HCT116 (cell line): ENCODE results near the gene CHST10. TPM values are rescaled to one million over a fixed set of nuclear protein-coding genes. Genes with fewer than 3 reads are reported as not detected.

Experiments used
- ATAC-seq: fragments of 200-7000 bp; cut with Tn5 transposase; 2 replicates; pipeline ENCODE4 v1.9.1; 2020; ENCODE audit warnings: mild to moderate bottlenecking, moderate library complexity
- BruUV-seq: library from RNA; stranded (reverse); fragments of 400-500 nt; replicated peaks from 2 replicates; lab custom pipeline; 2021; lab: Mats Ljungman, UMichigan
- CTCF ChIA-PET: fragments of 300-600 bp; sonication (Branson Sonifier 250); formaldehyde crosslinking; loops from one replicate; lab custom pipeline; 2021; ENCODE audit warnings: antibody characterized with exemption; lab: Charles Lee
- POLR2A ChIA-PET: fragments of 300-600, 350-600 bp; sonication (Branson Sonifier 250); formaldehyde crosslinking; loops from one replicate; lab custom pipeline; 2021; ENCODE audit warnings: antibody characterized with exemption; lab: Charles Lee
- RAD21 ChIA-PET, 2 experiments: fragments of 300-600 bp; sonication (Branson Sonifier 250); formaldehyde crosslinking; loops; one replicate each; lab custom pipeline; 2023; ENCODE audit warnings: low total read pairs in 2 of 2; ENCODE audit not compliant: uncharacterized antibody in 2 of 2, unreplicated experiment in 2 of 2, low non-redundant PET in 1 of 2; lab: Charles Lee
- DNase-seq: peaks from one replicate; pipeline ENCODE4 v3.0.0-alpha.2; 2010; ENCODE audit warnings: low read depth, low spot score
- H2AFZ ChIP-seq: fragments of 200-600 bp; shearing (Covaris generic), sonication (generic); 2 replicates; pipeline ENCODE4 v1.6.1; 2017; ENCODE audit warnings: low read depth, mixed run types, mixed read lengths, antibody characterized with exemption, low read length; ENCODE audit not compliant: poor library complexity, severe bottlenecking
- H3K27ac ChIP-seq: 2 replicates; pipeline ENCODE4 v1.5.1; 2012; ENCODE audit warnings: low read depth, low read length
- H3K27me3 ChIP-seq: fragments of 200-600 bp; sonication (generic); 2 replicates; pipeline ENCODE4 v1.6.1; 2016; ENCODE audit warnings: mixed run types, low read length, mixed read lengths; ENCODE audit not compliant: insufficient read depth
- H3K36me3 ChIP-seq, 2 experiments: fragments of 200-500 bp in 1 of 2; fragments of 200-600 bp in 1 of 2; sonication (Bioruptor generic) in 1 of 2; sonication (generic) in 1 of 2; 2 replicates each; pipeline versions ENCODE4 v1.5.1 to v1.6.1; 2014 to 2016; ENCODE audit warnings: low read length in 2 of 2, inconsistent platforms in 1 of 2, mixed read lengths in 1 of 2, mixed run types in 1 of 2; ENCODE audit not compliant: insufficient read depth in 2 of 2, control insufficient read depth in 1 of 2
- H3K4me1 ChIP-seq, 2 experiments: fragments of 200-600 bp in 1 of 2; sonication (generic) in 1 of 2; 2 replicates each; pipeline versions ENCODE4 v1.5.1 to v1.6.1; 2012 to 2017; ENCODE audit warnings: low read length in 2 of 2, inconsistent platforms in 1 of 2, mild to moderate bottlenecking in 1 of 2, mixed read lengths in 1 of 2, mixed run types in 1 of 2, moderate library complexity in 1 of 2; ENCODE audit not compliant: insufficient read depth in 2 of 2, control insufficient read depth in 1 of 2
- H3K4me2 ChIP-seq: fragments of 200-600 bp; sonication (generic); 2 replicates; pipeline ENCODE4 v1.6.1; 2017; ENCODE audit warnings: mixed run types, low read length, mixed read lengths
- H3K4me3 ChIP-seq, 2 experiments: fragments of 200-600 bp in 1 of 2; sonication (generic) in 1 of 2; replicated peaks in 1 of 2; 2 replicates each; pipeline ENCODE4 v1.5.1; 2011 to 2016; ENCODE audit warnings: low read length in 2 of 2, control low read depth in 1 of 2, low read depth in 1 of 2, mild to moderate bottlenecking in 1 of 2, mixed read lengths in 1 of 2, mixed run types in 1 of 2
- H3K79me2 ChIP-seq: fragments of 200-600 bp; sonication (generic); 2 replicates; pipeline ENCODE4 v1.6.1; 2017; ENCODE audit warnings: mild to moderate bottlenecking, mixed run types, low read length, moderate library complexity, mixed read lengths; ENCODE audit not compliant: insufficient read depth
- H3K9ac ChIP-seq: fragments of 200-600 bp; sonication (generic); 2 replicates; pipeline ENCODE4 v1.6.1; 2016; ENCODE audit warnings: low read length, mixed read lengths
- H3K9me2 ChIP-seq: fragments of 200-600 bp; sonication (generic), shearing (Covaris generic); 2 replicates; pipeline ENCODE4 v1.6.1; 2017; ENCODE audit warnings: mixed run types, mild to moderate bottlenecking, moderate library complexity; ENCODE audit not compliant: insufficient read depth
- H3K9me3 ChIP-seq, 2 experiments: fragments of 200-500 bp in 1 of 2; fragments of 200-600 bp in 1 of 2; sonication (Bioruptor generic) in 1 of 2; sonication (generic) in 1 of 2; 2 replicates each; pipeline ENCODE4 v1.6.1; 2014 to 2017; ENCODE audit warnings: low read length in 2 of 2, mixed read lengths in 2 of 2, inconsistent platforms in 1 of 2, low read depth in 1 of 2, mild to moderate bottlenecking in 1 of 2, mixed run types in 1 of 2, moderate library complexity in 1 of 2; ENCODE audit not compliant: control insufficient read depth in 1 of 2, insufficient read depth in 1 of 2
- H4K20me1 ChIP-seq: fragments of 200-600 bp; sonication (generic), shearing (Covaris generic); 2 replicates; pipeline ENCODE4 v1.6.1; 2017; ENCODE audit warnings: mixed run types, mild to moderate bottlenecking, moderate library complexity; ENCODE audit not compliant: insufficient read depth
- ATF3 ChIP-seq: IDR thresholded peaks from 2 replicates; pipeline ENCODE4 v1.6.1; 2012
- CBX3 ChIP-seq: IDR thresholded peaks from 2 replicates; pipeline ENCODE4 v1.6.1; 2012; ENCODE audit warnings: low read depth
- EGR1 ChIP-seq: IDR thresholded peaks from 2 replicates; pipeline ENCODE4 v1.6.1; 2012; ENCODE audit warnings: low read depth
- ELF1 ChIP-seq: IDR thresholded peaks from 2 replicates; pipeline ENCODE4 v1.6.1; 2012; ENCODE audit warnings: low read depth, borderline replicate concordance
- EZH2phosphoT487 ChIP-seq: fragments of 200-600 bp; IDR thresholded peaks from 2 replicates; pipeline ENCODE4 v1.6.1; 2018; ENCODE audit warnings: antibody characterized with exemption, borderline replicate concordance
- FOSL1 ChIP-seq: IDR thresholded peaks from 2 replicates; pipeline ENCODE4 v1.6.1; 2012; ENCODE audit warnings: low read depth
- POLR2A ChIP-seq: IDR thresholded peaks from 2 replicates; pipeline ENCODE4 v1.7.0; 2011; ENCODE audit warnings: borderline replicate concordance; ENCODE audit not compliant: insufficient read depth, insufficient read length; ENCODE audit errors: extremely low read depth
- POLR2AphosphoS5 ChIP-seq: IDR thresholded peaks from 2 replicates; pipeline ENCODE4 v1.6.1; 2011; ENCODE audit warnings: mild to moderate bottlenecking, low read depth, low read length, moderate library complexity
- RAD21 ChIP-seq: IDR thresholded peaks from 2 replicates; pipeline ENCODE4 v1.6.1; 2012; ENCODE audit warnings: low read depth, mild to moderate bottlenecking
- SIN3A ChIP-seq: IDR thresholded peaks from 2 replicates; pipeline ENCODE4 v1.6.1; 2012; ENCODE audit warnings: low read depth
- SP1 ChIP-seq: IDR thresholded peaks from 2 replicates; pipeline ENCODE4 v1.6.1; 2012; ENCODE audit warnings: low read depth
- SRF ChIP-seq: IDR thresholded peaks from 2 replicates; pipeline ENCODE4 v1.6.1; 2012; ENCODE audit warnings: low read depth
- YY1 ChIP-seq: IDR thresholded peaks from 2 replicates; pipeline ENCODE4 v1.6.1; 2011; ENCODE audit warnings: low read length, low read depth, moderate library complexity, mild to moderate bottlenecking; ENCODE audit not compliant: insufficient replicate concordance; ENCODE audit errors: extremely low read depth
- ZFX ChIP-seq: fragments of 450-650 bp; IDR thresholded peaks from 2 replicates; pipeline ENCODE4 v1.6.1; 2017
- ZNF274 ChIP-seq: fragments of 200-500 bp; sonication (Bioruptor generic); IDR thresholded peaks from 2 replicates; pipeline ENCODE4 v1.6.1; 2014; ENCODE audit warnings: mild to moderate bottlenecking, low read depth, low read length, inconsistent platforms
- intact Hi-C: fragments of 100-400 bp; cut with micrococcal nuclease; formaldehyde crosslinking; loops from 2 replicates; pipeline ENCODE4 v1.10.0; 2022
- total RNA-seq: library from RNA; stranded (reverse); gene quantifications from one replicate; pipeline ENCODE4 v1.2.1, GENCODE V29; 2021; ENCODE audit not compliant: unreplicated experiment
- TF ChIP-seq, protein P1 (sequence below): IDR thresholded peaks from 2 replicates; pipeline ENCODE4 v1.6.1; 2012
- TF ChIP-seq, protein P2 (sequence below): IDR thresholded peaks from 2 replicates; pipeline ENCODE4 v1.6.1; 2012; ENCODE audit warnings: low read depth

Gene CHST10
- total RNA-seq, 1 experiment from 2014 or later = 0.27 TPM

GRCh38 chr2:100426384-100426720, 8.9 kb upstream of the CHST10 start:
- H3K27ac ChIP-seq = no peak overlapping the region
- TF ChIP-seq RAD21 (no peak), CBX3 (no peak), EGR1 (no peak), POLR2AphosphoS5 (no peak)
- ChIA-PET CTCF (no interaction called here), POLR2A (no interaction called here), RAD21 (no interaction called here)
- no TSS peak for BruUV-seq
- DNase-seq = no peak
- no peaks in the 10 kb centered on the region for H3K36me3 ChIP-seq
- H3K4me2 ChIP-seq = no peak overlapping the region
- peaks cover 0 to 3% of the 10 kb centered on the region in 2 experiments; a peak in 1 of 4 replicates for H3K9me3 ChIP-seq
- no peak for ATAC-seq
- no peaks in the 10 kb centered on the region for H3K27me3 ChIP-seq
- no peaks in the 10 kb centered on the region; the same call in 1 of the 2 replicates for H4K20me1 ChIP-seq
- H3K9me2 ChIP-seq = no peaks in the 10 kb centered on the region
- H3K9ac ChIP-seq = no peak overlapping the region
- no peak overlapping the region for H3K4me3 ChIP-seq
- no peak overlapping the region for H2AFZ ChIP-seq
- no peaks in the 10 kb centered on the region; a peak in 1 of 4 replicates for H3K4me1 ChIP-seq
- no peaks in the 10 kb centered on the region for H3K79me2 ChIP-seq
- intact Hi-C loops = loop anchor here (10.0 kb wide), 1 partner anchor 558 kb away; no protein-coding TSS in a partner anchor

GRCh38 chr2:100425573-100426383, 8.3 kb upstream of the CHST10 start:
- no peaks in the 10 kb centered on the region for H3K9me3 ChIP-seq
- H3K9ac ChIP-seq = no peak overlapping the region
- POLR2A ChIA-PET = no interaction called here
- ATAC-seq = no peak
- no peak overlapping the region for H3K4me2 ChIP-seq
- no TSS peak for BruUV-seq
- no peaks in the 10 kb centered on the region for H3K79me2 ChIP-seq
- CTCF ChIA-PET = no interaction called here
- no peak overlapping the region for H3K27ac ChIP-seq
- no peak overlapping the region for H2AFZ ChIP-seq
- H3K27me3 ChIP-seq = no peaks in the 10 kb centered on the region
- RAD21 ChIA-PET = no interaction called here
- no peaks in the 10 kb centered on the region; a peak in 1 of 4 replicates for H3K4me1 ChIP-seq
- no peaks in the 10 kb centered on the region; the same call in 1 of the 2 replicates for H4K20me1 ChIP-seq
- DNase-seq = no peak
- intact Hi-C loops = loop anchor here (10.0 kb wide), 1 partner anchor 559 kb away; no protein-coding TSS in a partner anchor
- H3K36me3 ChIP-seq = no peaks in the 10 kb centered on the region
- H3K4me3 ChIP-seq = no peak overlapping the region
- H3K9me2 ChIP-seq = no peaks in the 10 kb centered on the region
- TF ChIP-seq SP1 (no peak), YY1 (no peak), ZNF274 (no peak), SIN3A (no peak), ZFX (no peak), ATF3 (no peak), FOSL1 (no peak), ELF1 (no peak), POLR2AphosphoS5 (no peak), EGR1 (no peak), EZH2phosphoT487 (no peak), SRF (no peak), RAD21 (no peak), POLR2A (no peak)
- TF ChIP-seq, protein P1, sequence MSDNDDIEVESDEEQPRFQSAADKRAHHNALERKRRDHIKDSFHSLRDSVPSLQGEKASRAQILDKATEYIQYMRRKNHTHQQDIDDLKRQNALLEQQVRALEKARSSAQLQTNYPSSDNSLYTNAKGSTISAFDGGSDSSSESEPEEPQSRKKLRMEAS = no peak
- TF ChIP-seq, protein P2, sequence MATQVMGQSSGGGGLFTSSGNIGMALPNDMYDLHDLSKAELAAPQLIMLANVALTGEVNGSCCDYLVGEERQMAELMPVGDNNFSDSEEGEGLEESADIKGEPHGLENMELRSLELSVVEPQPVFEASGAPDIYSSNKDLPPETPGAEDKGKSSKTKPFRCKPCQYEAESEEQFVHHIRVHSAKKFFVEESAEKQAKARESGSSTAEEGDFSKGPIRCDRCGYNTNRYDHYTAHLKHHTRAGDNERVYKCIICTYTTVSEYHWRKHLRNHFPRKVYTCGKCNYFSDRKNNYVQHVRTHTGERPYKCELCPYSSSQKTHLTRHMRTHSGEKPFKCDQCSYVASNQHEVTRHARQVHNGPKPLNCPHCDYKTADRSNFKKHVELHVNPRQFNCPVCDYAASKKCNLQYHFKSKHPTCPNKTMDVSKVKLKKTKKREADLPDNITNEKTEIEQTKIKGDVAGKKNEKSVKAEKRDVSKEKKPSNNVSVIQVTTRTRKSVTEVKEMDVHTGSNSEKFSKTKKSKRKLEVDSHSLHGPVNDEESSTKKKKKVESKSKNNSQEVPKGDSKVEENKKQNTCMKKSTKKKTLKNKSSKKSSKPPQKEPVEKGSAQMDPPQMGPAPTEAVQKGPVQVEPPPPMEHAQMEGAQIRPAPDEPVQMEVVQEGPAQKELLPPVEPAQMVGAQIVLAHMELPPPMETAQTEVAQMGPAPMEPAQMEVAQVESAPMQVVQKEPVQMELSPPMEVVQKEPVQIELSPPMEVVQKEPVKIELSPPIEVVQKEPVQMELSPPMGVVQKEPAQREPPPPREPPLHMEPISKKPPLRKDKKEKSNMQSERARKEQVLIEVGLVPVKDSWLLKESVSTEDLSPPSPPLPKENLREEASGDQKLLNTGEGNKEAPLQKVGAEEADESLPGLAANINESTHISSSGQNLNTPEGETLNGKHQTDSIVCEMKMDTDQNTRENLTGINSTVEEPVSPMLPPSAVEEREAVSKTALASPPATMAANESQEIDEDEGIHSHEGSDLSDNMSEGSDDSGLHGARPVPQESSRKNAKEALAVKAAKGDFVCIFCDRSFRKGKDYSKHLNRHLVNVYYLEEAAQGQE = no peak
